ENCODE results near the gene DENND1A.
A peak's percentile ranks its signal among the peaks of the same experiment; 100 is the strongest.
"Not testable (repeated sequence)": the region's sequence is repeated elsewhere in the genome, so short reads cannot be mapped to it uniquely, and the experiment has no call there.

The DENND1A gene

GRCh38 chr9:123821619-123822018 is 108.3 kb downstream of the DENND1A start:
- Histone ChIP-seq H2BK15ac (ENCODE audit: low read length) (no peak overlapping the region), H2BK12ac (ENCODE audit: low read length) (no peak overlapping the region), H3K36me3 (replicated peaks in 1 of 2; ENCODE audit: control insufficient read depth in 2 of 2, insufficient read depth in 2 of 2, low read length in 2 of 2) (no peaks in the 10 kb centered on the region), H3K9me3 (replicated peaks in 1 of 2; ENCODE audit: control insufficient read depth in 2 of 2, insufficient read depth in 1 of 2, low read depth in 1 of 2, low read length in 2 of 2) (peaks cover 0 to 4% of the 10 kb centered on the region in 2 donors), H3K9ac (ENCODE audit: low read depth, low read length, poor library complexity) (no peak overlapping the region), H3K4me3 (ENCODE audit: low read length in 2 of 2) (no peak overlapping the region), H3K18ac (ENCODE audit: low read length) (no peak overlapping the region), H2BK5ac (ENCODE audit: low read length) (no peak overlapping the region), H3K79me1 (ENCODE audit: low read depth, low read length) (no peaks in the 10 kb centered on the region), H4K8ac (ENCODE audit: low read depth, low read length) (no peak overlapping the region), H3K27ac (replicated peaks; ENCODE audit: low read length) (no peak overlapping the region), H2BK120ac (ENCODE audit: low read depth, low read length) (no peak overlapping the region), H3K4me2 (ENCODE audit: insufficient read depth, low read length, poor library complexity, severe bottlenecking) (no peak overlapping the region), H2AK5ac (ENCODE audit: low read depth, low read length) (no peak overlapping the region), H2AFZ (ENCODE audit: low read length) (no peak overlapping the region), H3K4ac (ENCODE audit: low read length) (no peak overlapping the region), H3K4me1 (ENCODE audit: control insufficient read depth in 2 of 2, insufficient read depth in 1 of 2, low read depth in 1 of 2, low read length in 2 of 2) (peaks cover 4 to 8% of the 10 kb centered on the region in 2 donors), H3K23ac (ENCODE audit: low read depth, low read length, poor library complexity) (no peak overlapping the region), H3K27me3 (ENCODE audit: control insufficient read depth in 3 of 3, insufficient read depth in 3 of 3, low read depth in 1 of 3, low read length in 3 of 3) (no peaks in the 10 kb centered on the region), H3K14ac (ENCODE audit: low read length) (no peak overlapping the region), H4K91ac (ENCODE audit: low read depth, low read length, poor library complexity) (no peak overlapping the region)
- DNase-seq (ENCODE audit: low spot score) = no peak
- no CpG with 5 or more reads among the region's 2 CpGs for WGBS, 2 donors (ENCODE audit: extremely low coverage in 2 of 2, insufficient read length in 2 of 2, insufficient replicate concordance in 1 of 2)

- no peak overlapping the region for H3K9ac ChIP-seq (ENCODE audit: low read depth, low read length, poor library complexity)
Measured at GRCh38 chr9:123820139-123820538, 109.8 kb downstream of the DENND1A start.

GRCh38 chr9:123816817-123817472 is 113.0 kb downstream of the DENND1A start:
- Histone ChIP-seq H3K79me1 (ENCODE audit: low read depth, low read length) (peaks cover 2% of the 10 kb centered on the region), H4K8ac (ENCODE audit: low read depth, low read length) (no peak overlapping the region), H3K23ac (ENCODE audit: low read depth, low read length, poor library complexity) (no peak overlapping the region), H2BK12ac (ENCODE audit: low read length) (no peak overlapping the region), H3K4ac (ENCODE audit: low read length) (no peak overlapping the region), H3K27ac (replicated peaks; ENCODE audit: low read length) (peak overlapping the region; percentile 40), H3K14ac (ENCODE audit: low read length) (no peak overlapping the region), H3K4me3 (ENCODE audit: low read length in 2 of 2) (no peak overlapping the region), H3K9me3 (replicated peaks in 1 of 2; ENCODE audit: control insufficient read depth in 2 of 2, insufficient read depth in 1 of 2, low read depth in 1 of 2, low read length in 2 of 2) (no peaks in the 10 kb centered on the region), H3K27me3 (ENCODE audit: control insufficient read depth in 3 of 3, insufficient read depth in 3 of 3, low read depth in 1 of 3, low read length in 3 of 3) (peaks cover 0 to 1% (median 0%) of the 10 kb centered on the region in 3 experiments), H3K36me3 (replicated peaks in 1 of 2; ENCODE audit: control insufficient read depth in 2 of 2, insufficient read depth in 2 of 2, low read length in 2 of 2) (no peaks in the 10 kb centered on the region), H2AK5ac (ENCODE audit: low read depth, low read length) (no peak overlapping the region), H2BK5ac (ENCODE audit: low read length) (no peak overlapping the region), H2BK15ac (ENCODE audit: low read length) (no peak overlapping the region), H3K9ac (ENCODE audit: low read depth, low read length, poor library complexity) (no peak overlapping the region), H2BK120ac (ENCODE audit: low read depth, low read length) (no peak overlapping the region), H3K18ac (ENCODE audit: low read length) (no peak overlapping the region), H3K4me2 (ENCODE audit: insufficient read depth, low read length, poor library complexity, severe bottlenecking) (no peak overlapping the region), H4K91ac (ENCODE audit: low read depth, low read length, poor library complexity) (no peak overlapping the region), H2AFZ (ENCODE audit: low read length) (no peak overlapping the region), H3K4me1 (ENCODE audit: control insufficient read depth in 2 of 2, insufficient read depth in 1 of 2, low read depth in 1 of 2, low read length in 2 of 2) (peaks cover 4 to 8% of the 10 kb centered on the region in 2 donors)
- WGBS, 2 donors (ENCODE audit: extremely low coverage in 2 of 2, insufficient read length in 2 of 2, insufficient replicate concordance in 1 of 2) = no CpG with 5 or more reads among the region's 5 CpGs
- DNase-seq (ENCODE audit: low spot score) = no peak

More at GRCh38 chr9:123820139-123820538, 109.8 kb downstream of the DENND1A start:
- no peak overlapping the region for H4K91ac ChIP-seq (ENCODE audit: low read depth, low read length, poor library complexity)
- H2BK120ac ChIP-seq (ENCODE audit: low read depth, low read length) = no peak overlapping the region
- no peak overlapping the region for H2AK5ac ChIP-seq (ENCODE audit: low read depth, low read length)
- H3K36me3 ChIP-seq (replicated peaks in 1 of 2; ENCODE audit: control insufficient read depth in 2 of 2, insufficient read depth in 2 of 2, low read length in 2 of 2) = no peaks in the 10 kb centered on the region
- H3K4me1 ChIP-seq (ENCODE audit: control insufficient read depth in 2 of 2, insufficient read depth in 1 of 2, low read depth in 1 of 2, low read length in 2 of 2) = peaks cover 4 to 8% of the 10 kb centered on the region in 2 donors
- H3K27me3 ChIP-seq (ENCODE audit: control insufficient read depth in 3 of 3, insufficient read depth in 3 of 3, low read depth in 1 of 3, low read length in 3 of 3) = no peaks in the 10 kb centered on the region
- no peak overlapping the region for H3K27ac ChIP-seq (replicated peaks; ENCODE audit: low read length)
- H3K14ac ChIP-seq (ENCODE audit: low read length) = no peak overlapping the region
- no peak overlapping the region for H3K4me2 ChIP-seq (ENCODE audit: insufficient read depth, low read length, poor library complexity, severe bottlenecking)
- no peaks in the 10 kb centered on the region for H3K79me1 ChIP-seq (ENCODE audit: low read depth, low read length)
- H3K18ac ChIP-seq (ENCODE audit: low read length) = no peak overlapping the region
- no peaks in the 10 kb centered on the region for H3K9me3 ChIP-seq (replicated peaks in 1 of 2; ENCODE audit: control insufficient read depth in 2 of 2, insufficient read depth in 1 of 2, low read depth in 1 of 2, low read length in 2 of 2)
- H3K4ac ChIP-seq (ENCODE audit: low read length) = no peak overlapping the region
- no peak overlapping the region for H2BK5ac ChIP-seq (ENCODE audit: low read length)
- no peak overlapping the region for H2AFZ ChIP-seq (ENCODE audit: low read length)
- no peak overlapping the region for H2BK12ac ChIP-seq (ENCODE audit: low read length)
- DNase-seq (ENCODE audit: low spot score) = no peak
- H3K4me3 ChIP-seq (ENCODE audit: low read length in 2 of 2) = no peak overlapping the region
- no peak overlapping the region for H2BK15ac ChIP-seq (ENCODE audit: low read length)
- no peak overlapping the region for H4K8ac ChIP-seq (ENCODE audit: low read depth, low read length)
- H3K23ac ChIP-seq (ENCODE audit: low read depth, low read length, poor library complexity) = no peak overlapping the region
- WGBS, 2 donors (ENCODE audit: extremely low coverage in 2 of 2, insufficient read length in 2 of 2, insufficient replicate concordance in 1 of 2) = no CpG with 5 or more reads among the region's 4 CpGs

- not testable (repeated sequence) for H3K27ac ChIP-seq (replicated peaks; ENCODE audit: low read length); H4K8ac ChIP-seq (ENCODE audit: low read depth, low read length); H3K4me3 ChIP-seq (ENCODE audit: low read length in 2 of 2); H3K79me1 ChIP-seq (ENCODE audit: low read depth, low read length); DNase-seq (ENCODE audit: low spot score); H3K4me2 ChIP-seq (ENCODE audit: insufficient read depth, low read length, poor library complexity, severe bottlenecking); H3K9ac ChIP-seq (ENCODE audit: low read depth, low read length, poor library complexity); H2AFZ ChIP-seq (ENCODE audit: low read length); H2AK5ac ChIP-seq (ENCODE audit: low read depth, low read length); H2BK120ac ChIP-seq (ENCODE audit: low read depth, low read length); H3K18ac ChIP-seq (ENCODE audit: low read length); H3K9me3 ChIP-seq (replicated peaks in 1 of 2; ENCODE audit: control insufficient read depth in 2 of 2, insufficient read depth in 1 of 2, low read depth in 1 of 2, low read length in 2 of 2); H3K23ac ChIP-seq (ENCODE audit: low read depth, low read length, poor library complexity); H3K27me3 ChIP-seq (ENCODE audit: control insufficient read depth in 3 of 3, insufficient read depth in 3 of 3, low read depth in 1 of 3, low read length in 3 of 3); H3K36me3 ChIP-seq (replicated peaks in 1 of 2; ENCODE audit: control insufficient read depth in 2 of 2, insufficient read depth in 2 of 2, low read length in 2 of 2); H2BK12ac ChIP-seq (ENCODE audit: low read length); H3K4ac ChIP-seq (ENCODE audit: low read length); H2BK15ac ChIP-seq (ENCODE audit: low read length); H3K14ac ChIP-seq (ENCODE audit: low read length); H2BK5ac ChIP-seq (ENCODE audit: low read length); H3K4me1 ChIP-seq (ENCODE audit: control insufficient read depth in 2 of 2, insufficient read depth in 1 of 2, low read depth in 1 of 2, low read length in 2 of 2); H4K91ac ChIP-seq (ENCODE audit: low read depth, low read length, poor library complexity)
- no CpG with 5 or more reads among the region's 5 CpGs for WGBS, 2 donors (ENCODE audit: extremely low coverage in 2 of 2, insufficient read length in 2 of 2, insufficient replicate concordance in 1 of 2)
Measured at GRCh38 chr9:123815856-123816255, 114.1 kb downstream of the DENND1A start.

All from neuronal stem cell (in vitro differentiated cells).